NT2/D1 (cell line): ENCODE data around the gene NAPB.

ENCODE experiments used
- DNase-seq: peaks from one replicate; pipeline ENCODE4 v3.0.0-alpha.2; 2011; ENCODE audit warnings: low read depth, low spot score
- H3K27me3 ChIP-seq: 2 replicates; pipeline ENCODE4 v1.6.0; 2011; ENCODE audit warnings: mild to moderate bottlenecking; ENCODE audit not compliant: insufficient read length, insufficient read depth
- H3K36me3 ChIP-seq: 2 replicates; pipeline ENCODE4 v1.6.1; 2011; ENCODE audit warnings: mild to moderate bottlenecking, low read length, mixed read lengths; ENCODE audit not compliant: insufficient read depth, insufficient read length
- H3K4me1 ChIP-seq: 2 replicates; pipeline ENCODE4 v1.5.1; 2011; ENCODE audit not compliant: insufficient read depth, insufficient read length
- H3K4me3 ChIP-seq: 2 replicates; pipeline ENCODE4 v1.5.1; 2011; ENCODE audit warnings: low read depth; ENCODE audit not compliant: insufficient read length
- H3K9ac ChIP-seq: 2 replicates; pipeline ENCODE4 v1.6.0; 2011; ENCODE audit warnings: low read depth; ENCODE audit not compliant: insufficient read length
- H3K9me3 ChIP-seq: 2 replicates; pipeline ENCODE4 v1.5.1; 2011; ENCODE audit warnings: mild to moderate bottlenecking, low read length; ENCODE audit not compliant: insufficient read depth
- SUZ12 ChIP-seq: IDR thresholded peaks from 2 replicates; pipeline ENCODE4 v1.6.1; 2011; ENCODE audit not compliant: insufficient read length, insufficient read depth; ENCODE audit errors: extremely low read depth
- YY1 ChIP-seq: IDR thresholded peaks from 2 replicates; pipeline ENCODE4 v1.6.1; 2011; ENCODE audit not compliant: insufficient read length, insufficient read depth
- ZNF274 ChIP-seq: IDR thresholded peaks from 2 replicates; pipeline ENCODE4 v1.6.1; 2011; ENCODE audit warnings: mild to moderate bottlenecking, low read depth, low read length

NAPB gene

GRCh38 chr20:23358923-23359593 lies 62.2 kb downstream of the NAPB start:
- Histone ChIP-seq H3K27me3 (no peaks in the 10 kb centered on the region), H3K4me1 (peaks cover 9% of the 10 kb centered on the region), H3K4me3 (no peak overlapping the region), H3K9ac (peak overlapping the region; percentile 21), H3K9me3 (no peaks in the 10 kb centered on the region), H3K36me3 (peaks cover 23% of the 10 kb centered on the region)
- TF ChIP-seq YY1 (no peak), SUZ12 (no peak), ZNF274 (no peak)
- DNase-seq: no peak

GRCh38 chr20:23358563-23358906 lies 62.8 kb downstream of the NAPB start:
- no peaks in the 10 kb centered on the region for H3K27me3 ChIP-seq
- no peaks in the 10 kb centered on the region for H3K9me3 ChIP-seq
- peak overlapping the region; percentile 21 for H3K9ac ChIP-seq
- no peak for DNase-seq
- H3K36me3 ChIP-seq: peaks cover 28% of the 10 kb centered on the region
- H3K4me3 ChIP-seq: peak overlapping the region; percentile 8
- TF ChIP-seq SUZ12 (no peak), ZNF274 (no peak), YY1 (no peak)
- peaks cover 9% of the 10 kb centered on the region for H3K4me1 ChIP-seq

GRCh38 chr20:23357767-23358562 lies 63.3 kb downstream of the NAPB start:
- DNase-seq: peak; percentile 97
- Histone ChIP-seq H3K9me3 (no peaks in the 10 kb centered on the region), H3K4me1 (peaks cover 5% of the 10 kb centered on the region), H3K36me3 (peaks cover 31% of the 10 kb centered on the region), H3K9ac (peak overlapping the region; percentile 87), H3K4me3 (peak overlapping the region; percentile 79), H3K27me3 (no peaks in the 10 kb centered on the region)
- TF ChIP-seq YY1 (no peak), ZNF274 (no peak), SUZ12 (no peak)

- H3K9ac ChIP-seq: no peak overlapping the region
- H3K4me1 ChIP-seq: peaks cover 4% of the 10 kb centered on the region
- no peaks in the 10 kb centered on the region for H3K27me3 ChIP-seq
- H3K4me3 ChIP-seq: no peak overlapping the region
- no peak for DNase-seq
- no peak for TF ChIP-seq YY1
- TF ChIP-seq SUZ12: no peak
- no peak for TF ChIP-seq ZNF274
- peaks cover 39% of the 10 kb centered on the region for H3K36me3 ChIP-seq
- no peaks in the 10 kb centered on the region for H3K9me3 ChIP-seq
Observed at GRCh38 chr20:23356203-23356602, 65.1 kb downstream of the NAPB start.

- no peak for TF ChIP-seq ZNF274
- TF ChIP-seq SUZ12: no peak
- no peak for TF ChIP-seq YY1
- H3K4me1 ChIP-seq: peaks cover 4% of the 10 kb centered on the region
- no peak for DNase-seq
- no peaks in the 10 kb centered on the region for H3K9me3 ChIP-seq
- peak overlapping the region; percentile 82 for H3K9ac ChIP-seq
- H3K27me3 ChIP-seq: no peaks in the 10 kb centered on the region
- peaks cover 37% of the 10 kb centered on the region for H3K36me3 ChIP-seq
- peak overlapping the region; percentile 78 for H3K4me3 ChIP-seq
Observed at GRCh38 chr20:23350904-23351838, 70.1 kb downstream of the NAPB start.

- TF ChIP-seq YY1 (no peak), SUZ12 (no peak), ZNF274 (no peak)
- Histone ChIP-seq H3K9ac (peak within 1 kb of the TSS; percentile 85), H3K4me1 (peaks cover 4% of the 10 kb centered on the region), H3K9me3 (no peaks in the 10 kb centered on the region), H3K36me3 (peaks cover 30% of the 10 kb centered on the region), H3K4me3 (peak within 1 kb of the TSS; percentile 78), H3K27me3 (no peaks in the 10 kb centered on the region)
- DNase-seq: peak; percentile 91
Observed at GRCh38 chr20:23350196-23350903, 70.9 kb downstream of the NAPB start, which contains the start of gene NXT1. TSS of gene NXT1 (plus strand) at chr20:23350791. CDS start at chr20:23354042, 3,251 bp downstream.
